Activated CD4-positive, alpha-beta memory T cell treated with anti-CD3 and anti-CD28 coated beads, Interleukin-2, amount 10 ng/mL, durations not matched to agents 7 days and 5 days (primary cell): ENCODE measurements around the gene OR6A2. TPM values are rescaled to one million over a fixed set of nuclear protein-coding genes. Genes with fewer than 3 reads are reported as not detected.
"Not testable (repeated sequence)": the region's sequence is repeated elsewhere in the genome, so short reads cannot be mapped to it uniquely, and the experiment has no call there.

Experiments
- CTCF ChIA-PET: fragments of 350-600 bp; sonication (Branson Sonifier 250); formaldehyde crosslinking; loops from one replicate; lab custom pipeline; 2021; ENCODE audit warnings: antibody characterized with exemption, inconsistent platforms; lab: Charles Lee
- POLR2A ChIA-PET: fragments of 350-600 bp; sonication (Branson Sonifier 250); formaldehyde crosslinking; loops from one replicate; lab custom pipeline; 2021; ENCODE audit warnings: antibody characterized with exemption; lab: Charles Lee
- DNase-seq: peaks from one replicate; pipeline ENCODE4 v3.0.0-alpha.2; 2020
- H3K27ac Mint-ChIP-seq: one replicate; pipeline ENCODE4 v1.8.0; 2021; ENCODE audit warnings: mild to moderate bottlenecking, mixed read lengths
- H3K27me3 Mint-ChIP-seq: one replicate; pipeline ENCODE4 v1.8.0; 2021; ENCODE audit warnings: mixed read lengths
- H3K36me3 Mint-ChIP-seq: one replicate; pipeline ENCODE4 v1.8.0; 2021; ENCODE audit warnings: low read depth, mixed read lengths
- H3K4me1 Mint-ChIP-seq: one replicate; pipeline ENCODE4 v1.8.0; 2021; ENCODE audit warnings: mixed read lengths
- H3K4me3 Mint-ChIP-seq: one replicate; pipeline ENCODE4 v1.8.0; 2021; ENCODE audit warnings: mild to moderate bottlenecking, mixed read lengths
- H3K9me3 Mint-ChIP-seq: one replicate; pipeline ENCODE4 v1.8.0; 2021; ENCODE audit warnings: mixed read lengths
- total RNA-seq, 2 experiments: library from RNA; stranded (reverse); gene quantifications; one replicate each; pipeline ENCODE4 v1.2.3, GENCODE V29; 2021

OR6A2 gene
- total RNA-seq, 2 experiments from 2014 or later = not detected

GRCh38 chr11:6812390-6813005 lies 13.0 kb upstream of the OR6A2 start:
- ChIA-PET POLR2A (no interaction called here), CTCF (interaction anchor here (0.7 to 1.6 kb wide), 23 partner anchors 9 to 630 kb away, joined by 3 to 12 read pairs (median 4); partner anchors contain the start of gene OR6A2)
- H3K36me3 Mint-ChIP-seq = no peaks in the 10 kb centered on the region
- peaks cover 30% of the 10 kb centered on the region for H3K27me3 Mint-ChIP-seq
- H3K9me3 Mint-ChIP-seq = no peaks in the 10 kb centered on the region
- DNase-seq = peak; percentile 27
- H3K27ac Mint-ChIP-seq = no peak overlapping the region
- H3K4me1 Mint-ChIP-seq = no peaks in the 10 kb centered on the region
- no peak overlapping the region for H3K4me3 Mint-ChIP-seq

- H3K4me1 Mint-ChIP-seq, POLR2A ChIA-PET, CTCF ChIA-PET, DNase-seq, H3K4me3 Mint-ChIP-seq, H3K27ac Mint-ChIP-seq, H3K36me3 Mint-ChIP-seq, H3K27me3 Mint-ChIP-seq, H3K9me3 Mint-ChIP-seq: not testable (repeated sequence)
These were observed 1.6 kb upstream of the OR6A2 start for GRCh38 chr11:6801075-6801474.

- Mint-ChIP-seq H3K4me1 (no peaks in the 10 kb centered on the region), H3K36me3 (no peaks in the 10 kb centered on the region), H3K27ac (no peak overlapping the region), H3K4me3 (no peak overlapping the region), H3K27me3 (peaks cover 7% of the 10 kb centered on the region), H3K9me3 (no peaks in the 10 kb centered on the region)
- ChIA-PET POLR2A (no interaction called here), CTCF (interaction anchor here (1.4 kb wide), 1 partner anchor 18 kb away, joined by 6 read pairs; no protein-coding TSS in a partner anchor)
- DNase-seq = no peak
These were observed 4.8 kb downstream of the OR6A2 start for GRCh38 chr11:6794639-6795038.

DNA sequence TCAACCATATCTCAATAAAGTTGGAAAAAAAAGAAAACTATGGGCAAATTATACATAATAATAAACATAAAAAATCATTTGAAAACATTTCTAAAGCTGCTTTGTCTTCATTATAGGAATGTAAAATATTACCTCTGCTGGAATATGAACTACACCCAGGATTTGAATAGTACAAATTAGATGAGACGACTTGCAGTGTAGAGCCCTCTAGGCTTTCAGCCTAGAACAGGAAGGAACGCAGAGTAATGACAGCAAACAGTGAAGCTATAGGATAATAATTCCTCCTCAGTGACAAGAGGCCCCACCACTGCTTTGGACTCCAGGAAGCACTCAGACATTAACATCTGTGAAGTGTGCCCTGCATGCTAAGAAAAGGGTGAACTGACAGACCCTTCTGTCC lies 8.9 kb downstream of the OR6A2 start:
- Mint-ChIP-seq H3K4me1 (no peaks in the 10 kb centered on the region), H3K27me3 (peaks cover 21% of the 10 kb centered on the region), H3K9me3 (no peaks in the 10 kb centered on the region), H3K36me3 (no peaks in the 10 kb centered on the region), H3K4me3 (no peak overlapping the region), H3K27ac (no peak overlapping the region)
- ChIA-PET POLR2A (no interaction called here), CTCF (no interaction called here)
- DNase-seq = no peak

DNA sequence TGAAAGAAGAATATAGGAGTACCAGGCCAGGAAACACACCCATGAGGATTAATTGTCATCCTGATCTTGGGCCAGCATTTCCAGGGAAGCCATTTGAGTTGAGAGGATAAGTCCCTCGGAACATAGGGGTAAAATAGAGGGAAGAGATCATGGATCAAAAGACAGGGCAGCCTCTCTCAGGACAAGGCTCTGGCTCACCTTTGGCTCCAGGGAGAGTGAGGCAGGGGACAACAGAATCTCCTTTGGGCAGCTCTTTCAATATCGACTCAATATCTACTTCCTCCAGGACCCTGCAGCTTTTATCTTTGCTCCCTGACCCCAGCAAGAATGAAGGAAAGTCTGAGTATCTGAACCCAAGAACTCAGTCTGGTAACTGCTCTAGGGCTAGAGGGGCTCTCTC lies 16.8 kb downstream of the OR6A2 start, which contains the start of gene OR2AG1:
OR2AG1 (plus strand) TSS at position 301 of the 400 bp plus-strand sequence. CDS start 2,018 bp downstream, outside the sequence.
- CTCF ChIA-PET = no interaction called here
- no peaks in the 10 kb centered on the region for H3K36me3 Mint-ChIP-seq
- H3K27me3 Mint-ChIP-seq = peaks cover 17% of the 10 kb centered on the region
- no peaks in the 10 kb centered on the region for H3K4me1 Mint-ChIP-seq
- H3K27ac Mint-ChIP-seq = no peak within 1 kb of the TSS
- H3K4me3 Mint-ChIP-seq = no peak within 1 kb of the TSS
- no peaks in the 10 kb centered on the region for H3K9me3 Mint-ChIP-seq
- no peak for DNase-seq
- POLR2A ChIA-PET = no interaction called here

- CTCF ChIA-PET = interaction anchor here (0.9 kb wide), 1 partner anchor 22 kb away, joined by 3 read pairs; no protein-coding TSS in a partner anchor
- Mint-ChIP-seq H3K9me3 (no peaks in the 10 kb centered on the region), H3K27ac (no peak overlapping the region), H3K4me1 (no peaks in the 10 kb centered on the region), H3K27me3 (peaks cover 16% of the 10 kb centered on the region), H3K4me3 (no peak overlapping the region), H3K36me3 (no peaks in the 10 kb centered on the region)
- POLR2A ChIA-PET = no interaction called here
- DNase-seq = no peak
These were observed 18.7 kb downstream of the OR6A2 start for GRCh38 chr11:6780829-6781228.

GRCh38 chr11:6778518-6778917 lies 21.0 kb downstream of the OR6A2 start:
- peaks cover 19% of the 10 kb centered on the region for H3K27me3 Mint-ChIP-seq
- CTCF ChIA-PET = interaction anchor here (1.0 kb wide), 2 partner anchors 9 to 21 kb away, joined by 3 to 4 read pairs; no protein-coding TSS in a partner anchor
- no peak for DNase-seq

DNA sequence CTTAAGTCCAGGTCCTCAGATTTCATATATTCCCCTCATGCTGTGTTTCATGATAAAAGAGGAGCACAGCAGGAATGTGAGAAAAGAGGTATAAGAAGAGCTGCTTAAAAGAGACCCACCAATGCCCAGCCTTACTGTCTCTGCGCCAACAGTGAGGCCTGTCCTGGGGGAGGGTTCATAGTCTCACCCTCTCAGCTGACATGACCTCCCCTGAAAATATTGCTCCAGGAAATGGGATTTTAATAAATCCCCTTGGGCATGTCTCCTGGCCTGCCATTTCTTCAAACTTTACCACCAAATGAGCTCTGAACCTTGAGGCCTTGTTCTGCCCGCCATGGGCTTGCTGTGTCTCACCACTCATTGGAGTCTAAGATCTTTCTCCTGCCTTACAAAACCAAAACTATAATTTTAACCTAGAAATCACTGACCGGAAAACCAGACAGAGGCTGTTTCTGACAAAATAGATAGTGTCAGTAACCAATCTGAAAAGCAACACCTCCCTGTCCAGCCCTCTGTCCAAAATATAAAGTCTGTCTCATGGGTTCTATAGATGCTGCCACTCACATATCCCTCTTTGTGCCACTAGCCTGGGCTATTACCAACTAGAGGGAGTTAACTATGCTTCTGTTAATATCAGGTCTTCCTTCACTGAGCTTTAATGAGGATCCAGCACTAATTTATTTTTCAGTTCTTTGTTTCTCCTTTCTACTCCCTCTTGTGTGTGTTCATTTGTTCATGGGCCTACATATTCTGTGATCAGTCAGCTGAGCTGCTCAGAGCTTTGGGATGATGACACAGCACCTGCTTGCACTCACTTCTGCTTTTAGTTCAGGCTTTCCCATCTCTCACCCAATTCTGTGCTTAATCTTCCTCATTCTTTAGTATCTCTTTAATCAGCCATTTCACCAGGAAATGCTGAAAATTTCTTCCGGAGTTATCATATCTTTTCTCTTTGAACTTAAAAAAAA lies 27.3 kb downstream of the OR6A2 start, which contains the start of gene OR2AG2:
OR2AG2 (minus strand) TSS at position 51 of the 968 bp plus-strand sequence. CDS start 3,019 bp downstream, outside the sequence.
- Mint-ChIP-seq H3K4me3 (no peak within 1 kb of the TSS), H3K27me3 (peaks cover 11% of the 10 kb centered on the region), H3K9me3 (no peaks in the 10 kb centered on the region), H3K36me3 (no peaks in the 10 kb centered on the region), H3K27ac (no peak within 1 kb of the TSS), H3K4me1 (no peaks in the 10 kb centered on the region)
- CTCF ChIA-PET = interaction anchor here (1.4 kb wide), 1 partner anchor 17 kb away, joined by 3 read pairs; no protein-coding TSS in a partner anchor
- DNase-seq = no peak
- POLR2A ChIA-PET = no interaction called here

More at GRCh38 chr11:6778518-6778917, 21.0 kb downstream of the OR6A2 start:
- no peak overlapping the region for H3K4me3 Mint-ChIP-seq
- no peaks in the 10 kb centered on the region for H3K36me3 Mint-ChIP-seq
- no peak overlapping the region for H3K27ac Mint-ChIP-seq
- POLR2A ChIA-PET = no interaction called here
- no peaks in the 10 kb centered on the region for H3K9me3 Mint-ChIP-seq
- H3K4me1 Mint-ChIP-seq = no peaks in the 10 kb centered on the region

- H3K36me3 Mint-ChIP-seq = no peaks in the 10 kb centered on the region
- no peaks in the 10 kb centered on the region for H3K4me1 Mint-ChIP-seq
- ChIA-PET POLR2A (interaction anchor here (1.0 kb wide), 1 partner anchor 20 kb away, joined by 5 read pairs; no protein-coding TSS in a partner anchor), CTCF (interaction anchor here (0.6 to 6.4 kb wide), 20 partner anchors 9 to 379 kb away, joined by 3 to 244 read pairs (median 4); partner anchors contain the start of genes MRPL17 and TPP1)
- DNase-seq = peak; percentile 65
- no peaks in the 10 kb centered on the region for H3K9me3 Mint-ChIP-seq
- peaks cover 4% of the 10 kb centered on the region for H3K27me3 Mint-ChIP-seq
- H3K27ac Mint-ChIP-seq = no peak overlapping the region
- H3K4me3 Mint-ChIP-seq = no peak overlapping the region
These were observed 42.0 kb downstream of the OR6A2 start for GRCh38 chr11:6757373-6757967.

- no peaks in the 10 kb centered on the region for H3K9me3 Mint-ChIP-seq
- H3K27me3 Mint-ChIP-seq = peaks cover 3% of the 10 kb centered on the region
- H3K4me1 Mint-ChIP-seq = no peaks in the 10 kb centered on the region
- ChIA-PET POLR2A (interaction anchor here (2.7 kb wide), 1 partner anchor 11 kb away, joined by 15 read pairs; no protein-coding TSS in a partner anchor), CTCF (interaction anchor here (0.8 to 6.4 kb wide), 18 partner anchors 10 to 274 kb away, joined by 3 to 244 read pairs (median 5); partner anchors contain the start of genes ARFIP2, ILK, OR2AG2 and TIMM10B)
- no peaks in the 10 kb centered on the region for H3K36me3 Mint-ChIP-seq
- no peak overlapping the region for H3K27ac Mint-ChIP-seq
- H3K4me3 Mint-ChIP-seq = no peak overlapping the region
- DNase-seq = no peak
These were observed 43.5 kb downstream of the OR6A2 start for GRCh38 chr11:6755953-6756347.

DNA sequence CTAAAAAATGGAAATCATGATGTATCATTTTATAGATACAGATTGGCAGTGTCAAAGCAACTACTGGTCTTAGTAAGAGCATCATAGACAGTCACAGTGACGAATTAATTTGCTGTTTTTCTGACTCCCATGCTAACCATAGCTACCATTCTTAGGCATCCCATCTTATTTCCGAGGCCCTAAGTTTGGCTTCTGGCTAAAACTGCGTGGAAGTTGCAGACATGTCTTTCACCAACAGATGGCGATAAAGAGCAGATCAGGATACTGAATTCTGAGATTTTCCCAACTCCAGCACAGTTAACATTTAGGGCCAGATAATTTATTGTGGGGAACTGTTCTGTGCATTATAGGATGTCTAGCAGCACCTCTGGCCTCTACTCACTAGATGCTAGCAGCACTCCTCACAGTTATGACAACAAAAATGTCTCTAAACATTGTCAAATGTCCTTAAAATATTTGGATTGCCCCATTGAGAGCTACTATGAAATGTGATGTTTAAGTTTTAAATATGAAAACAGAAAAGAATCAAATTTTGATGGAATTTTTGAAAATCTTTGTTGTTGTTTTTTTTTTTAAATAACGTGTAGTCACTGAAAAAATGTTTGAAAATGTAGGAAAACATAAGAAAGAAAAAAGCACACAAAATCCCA lies 44.1 kb downstream of the OR6A2 start:
- no peak overlapping the region for H3K27ac Mint-ChIP-seq
- peak; percentile 37 for DNase-seq
- CTCF ChIA-PET = interaction anchor here (0.6 to 6.4 kb wide), 25 partner anchors 11 to 1086 kb away, joined by 3 to 244 read pairs (median 5); partner anchors contain the start of genes ARFIP2, ILK, MRPL17 and OR2AG2
- no peaks in the 10 kb centered on the region for H3K9me3 Mint-ChIP-seq
- H3K4me3 Mint-ChIP-seq = no peak overlapping the region
- H3K27me3 Mint-ChIP-seq = peaks cover 1% of the 10 kb centered on the region
- no peaks in the 10 kb centered on the region for H3K36me3 Mint-ChIP-seq
- POLR2A ChIA-PET = interaction anchor here (1.1 to 2.7 kb wide), 2 partner anchors 10 to 13 kb away, joined by 3 to 15 read pairs; no protein-coding TSS in a partner anchor
- H3K4me1 Mint-ChIP-seq = no peaks in the 10 kb centered on the region
